Bronchial epithelial cell (primary cell): ENCODE data around the gene SHISA9. TPM values are rescaled to one million over a fixed set of nuclear protein-coding genes. Genes with fewer than 3 reads are reported as not detected.

ENCODE experiments used
- DNase-seq: peaks from one replicate; pipeline ENCODE4 v3.0.0-alpha.2; 2010; ENCODE audit warnings: low read depth
- FAIRE-seq: peaks from 2 replicates; lab custom pipeline; 2011; peaks lifted over from hg19 to GRCh38; lab: Jason Lieb, UNC
- H3K27me3 ChIP-seq: 2 replicates; pipeline ENCODE4 v1.5.1; 2011; ENCODE audit warnings: low read length; ENCODE audit not compliant: control insufficient read depth, insufficient read depth
- H3K36me3 ChIP-seq: 2 replicates; pipeline ENCODE4 v1.5.1; 2011; ENCODE audit warnings: low read length; ENCODE audit not compliant: control insufficient read depth, insufficient read depth
- H3K4me3 ChIP-seq: 2 replicates; pipeline ENCODE4 v1.5.1; 2011; ENCODE audit warnings: mild to moderate bottlenecking, low read depth, low read length, control low read depth
- CTCF ChIP-seq: IDR thresholded peaks from 2 replicates; pipeline ENCODE4 v1.5.1; 2011; ENCODE audit warnings: mild to moderate bottlenecking, moderate library complexity, low read length, control low read depth, inconsistent platforms; ENCODE audit not compliant: insufficient read depth, severe bottlenecking
- total RNA-seq: library from RNA; depleted of rRNA; stranded (reverse); fragments of >200 nt; gene quantifications from 2 replicates; pipeline ENCODE4 v1.2.1, GENCODE V29; 2014

Gene SHISA9
- total RNA-seq, 1 donor from 2014 or later: under 0.01 TPM

- Histone ChIP-seq H3K27me3 (no peaks in the 10 kb centered on the region), H3K36me3 (no peaks in the 10 kb centered on the region), H3K4me3 (no peak overlapping the region)
- DNase-seq (no peak), FAIRE-seq (no peak)
- TF ChIP-seq CTCF: no peak
These were observed 305.8 kb downstream of the SHISA9 start for GRCh38 chr16:13207151-13207550.

GRCh38 chr16:13223666-13224065 is 322.3 kb downstream of the SHISA9 start:
- DNase-seq (no peak), FAIRE-seq (no peak)
- no peak for TF ChIP-seq CTCF
- H3K4me3 ChIP-seq: no peak overlapping the region
- H3K27me3 ChIP-seq: no peaks in the 10 kb centered on the region
- no peaks in the 10 kb centered on the region for H3K36me3 ChIP-seq

GRCh38 chr16:13229039-13229438 is 327.6 kb downstream of the SHISA9 start:
- Histone ChIP-seq H3K27me3 (no peaks in the 10 kb centered on the region), H3K4me3 (no peak overlapping the region), H3K36me3 (no peaks in the 10 kb centered on the region)
- no peak for TF ChIP-seq CTCF
- DNase-seq: no peak
- no peak for FAIRE-seq

GRCh38 chr16:13231365-13231764 is 330.0 kb downstream of the SHISA9 start:
- H3K36me3 ChIP-seq: no peaks in the 10 kb centered on the region
- TF ChIP-seq CTCF: no peak
- DNase-seq (no peak), FAIRE-seq (no peak)
- no peak overlapping the region for H3K4me3 ChIP-seq
- H3K27me3 ChIP-seq: no peaks in the 10 kb centered on the region

- TF ChIP-seq CTCF: no peak
- DNase-seq: no peak
- Histone ChIP-seq H3K27me3 (no peaks in the 10 kb centered on the region), H3K36me3 (no peaks in the 10 kb centered on the region), H3K4me3 (no peak overlapping the region)
- FAIRE-seq: no peak
These were observed 333.6 kb downstream of the SHISA9 start for GRCh38 chr16:13234999-13235398.

- no peak for TF ChIP-seq CTCF
- Histone ChIP-seq H3K36me3 (no peaks in the 10 kb centered on the region), H3K27me3 (no peaks in the 10 kb centered on the region), H3K4me3 (no peak overlapping the region)
- FAIRE-seq: no peak
- DNase-seq: no peak
These were observed 334.9 kb downstream of the SHISA9 start for GRCh38 chr16:13236308-13236707.
